NCI-H146 treated with DMSO at 0.1 percent for 48 hours (cell line): ENCODE data around the gene TMEM182.

Source experiments
- DNase-seq: peaks from one replicate; lab custom pipeline; 2025; ENCODE audit not compliant: unreplicated experiment; lab: John Stamatoyannopoulos, UW

Gene TMEM182

GRCh38 chr2:102765061-102765460 is 3.2 kb downstream of the TMEM182 start:
- no peak for DNase-seq

- no peak for DNase-seq
These were observed 6.4 kb downstream of the TMEM182 start for GRCh38 chr2:102768253-102768652.

GRCh38 chr2:102768892-102769291 is 7.1 kb downstream of the TMEM182 start:
- DNase-seq = no peak

- no peak for DNase-seq
These were observed 8.7 kb downstream of the TMEM182 start for GRCh38 chr2:102770506-102770905.

GRCh38 chr2:102771114-102771513 is 9.3 kb downstream of the TMEM182 start:
- no peak for DNase-seq

- DNase-seq = no peak
These were observed 10.8 kb downstream of the TMEM182 start for GRCh38 chr2:102772659-102773058.

- DNase-seq = no peak
These were observed 11.4 kb downstream of the TMEM182 start for GRCh38 chr2:102773149-102773705.

GRCh38 chr2:102778260-102778659 is 16.4 kb downstream of the TMEM182 start:
- DNase-seq = no peak

- no peak for DNase-seq
These were observed 18.6 kb downstream of the TMEM182 start for GRCh38 chr2:102780467-102780866.

GRCh38 chr2:102782187-102782586 is 20.4 kb downstream of the TMEM182 start:
- no peak for DNase-seq

GRCh38 chr2:102782933-102783332 is 21.1 kb downstream of the TMEM182 start:
- no peak for DNase-seq

- no peak for DNase-seq
These were observed 21.8 kb downstream of the TMEM182 start for GRCh38 chr2:102783506-102784183.

- no peak for DNase-seq
These were observed 23.1 kb downstream of the TMEM182 start for GRCh38 chr2:102784940-102785339.

GRCh38 chr2:102788216-102788884 is 26.5 kb downstream of the TMEM182 start:
- DNase-seq = no peak

- DNase-seq = no peak
These were observed 27.0 kb downstream of the TMEM182 start for GRCh38 chr2:102788885-102789260.

GRCh38 chr2:102789349-102790090 is 27.7 kb downstream of the TMEM182 start:
- no peak for DNase-seq

- no peak for DNase-seq
These were observed 28.2 kb downstream of the TMEM182 start for GRCh38 chr2:102790091-102790455.

- no peak for DNase-seq
These were observed 30.9 kb downstream of the TMEM182 start for GRCh38 chr2:102792568-102793208.

GRCh38 chr2:102795641-102796040 is 33.8 kb downstream of the TMEM182 start:
- DNase-seq = no peak

- peak; percentile 71 for DNase-seq
These were observed 34.5 kb downstream of the TMEM182 start for GRCh38 chr2:102796337-102796736.

- no peak for DNase-seq
These were observed 35.7 kb downstream of the TMEM182 start for GRCh38 chr2:102797486-102797885.
